HG02870 (cell line): ENCODE data around the gene OR14A16.
A peak's percentile ranks its signal among the peaks of the same experiment; 100 is the strongest.

Experiments used
- ATAC-seq: cut with Tn5 transposase; IDR thresholded peaks from one replicate; pipeline ENCODE4 v1.9.1; 2021; ENCODE audit warnings: mild to moderate bottlenecking, moderate library complexity; ENCODE audit not compliant: unreplicated experiment

OR14A16 gene

DNA sequence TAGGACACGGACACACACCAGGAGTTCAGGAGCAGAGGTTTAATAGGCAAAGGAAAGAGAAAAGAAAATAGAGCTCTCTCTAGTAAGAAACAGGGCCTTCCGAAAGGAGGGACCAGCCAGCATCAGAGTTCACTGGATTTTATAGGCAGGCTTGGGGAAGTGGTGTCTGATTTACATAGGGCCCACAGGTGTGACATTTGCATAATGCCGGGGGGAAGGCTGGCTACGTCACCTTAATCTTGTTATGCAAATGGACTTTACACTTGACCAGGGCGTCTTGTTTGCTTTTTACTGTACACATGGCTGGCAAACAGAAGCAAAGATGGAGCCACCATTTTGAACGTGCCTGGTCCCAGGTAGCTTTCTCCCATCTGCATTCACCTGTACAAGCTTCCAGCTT lies at the start of gene OR14A16:
Gene OR14A16 (minus strand): TSS at position 97 of the 400 bp plus-strand sequence. CDS start 8,390 bp downstream, outside the sequence.
- ATAC-seq = peak; percentile 53

DNA sequence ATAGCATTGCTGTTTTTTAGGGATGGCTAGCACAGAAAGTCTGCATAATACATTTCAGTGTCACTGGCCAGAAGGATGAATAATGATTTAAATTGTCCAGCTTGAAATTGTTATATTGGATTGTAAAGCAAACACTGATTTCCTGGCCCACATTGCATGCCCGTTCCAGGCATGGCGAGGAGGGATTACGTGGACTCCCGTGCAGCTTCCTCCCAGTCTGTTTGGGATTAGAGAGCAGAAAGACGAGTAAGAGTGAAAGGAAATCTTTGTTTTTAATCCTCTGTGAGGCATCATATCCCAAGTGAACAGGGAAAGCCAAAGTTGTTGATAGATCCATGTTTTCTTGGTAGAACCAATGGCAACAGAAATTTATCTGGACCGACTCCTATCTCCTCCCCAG lies 41.5 kb upstream of the OR14A16 start:
- ATAC-seq = no peak

- no peak for ATAC-seq
These were observed 40.7 kb upstream of the OR14A16 start for GRCh38 chr1:247864644-247865043.

DNA sequence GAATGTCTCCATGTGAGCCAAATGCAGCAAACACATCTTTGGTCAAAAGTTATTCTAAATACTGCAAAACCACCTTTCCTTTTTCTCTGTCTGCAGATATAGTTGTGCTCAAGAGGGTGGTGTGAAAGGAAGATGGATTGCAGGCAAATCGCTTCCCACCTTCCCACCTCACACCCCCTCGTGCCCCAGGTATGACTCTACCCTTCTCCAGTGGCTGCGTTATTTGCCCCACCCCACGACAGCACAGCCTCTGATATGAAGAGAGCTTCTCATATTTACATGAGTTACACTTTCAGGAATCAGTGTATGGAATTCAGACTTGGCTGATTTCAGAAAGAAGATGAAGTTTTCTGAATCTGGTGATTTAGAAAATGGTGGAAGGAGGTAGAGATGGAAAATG lies 38.8 kb upstream of the OR14A16 start:
- ATAC-seq = no peak

DNA sequence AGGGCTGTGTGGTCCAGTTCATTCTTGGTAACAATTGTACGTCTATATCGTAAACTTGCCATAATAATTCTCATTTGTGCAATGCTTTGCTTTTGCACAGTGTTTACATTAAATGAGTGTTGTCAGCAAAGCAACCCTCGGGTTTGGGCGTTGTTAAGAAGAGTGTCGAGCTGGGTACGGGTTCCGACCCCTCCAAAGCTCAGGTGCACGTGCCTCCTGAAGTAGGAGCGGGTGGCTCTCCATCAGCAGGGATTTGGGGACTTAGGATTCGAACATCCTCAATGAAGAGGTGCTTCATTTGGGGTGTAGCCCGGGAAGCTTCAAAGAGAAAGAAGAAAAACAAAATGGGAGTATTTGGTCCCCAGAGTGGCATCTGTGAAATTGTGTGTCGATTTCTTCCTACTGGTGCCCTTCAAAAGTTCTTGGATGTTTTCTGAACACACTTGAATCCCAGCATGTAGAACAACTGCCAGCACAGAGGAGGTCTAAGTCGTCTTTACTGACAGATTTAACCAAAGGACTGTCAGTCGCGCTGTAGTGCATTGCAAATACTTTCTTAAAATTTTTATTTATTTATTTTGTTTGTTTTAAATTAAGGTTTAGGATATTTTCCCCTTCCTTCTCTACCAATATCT lies 34.2 kb upstream of the OR14A16 start:
- ATAC-seq = no peak

- peak; percentile 38 for ATAC-seq
These were observed 33.4 kb upstream of the OR14A16 start, which contains the start of gene TRIM58 for GRCh38 chr1:247857069-247857984. TSS of gene TRIM58 (plus strand) at chr1:247857187. CDS start at chr1:247857247, 60 bp downstream.

DNA sequence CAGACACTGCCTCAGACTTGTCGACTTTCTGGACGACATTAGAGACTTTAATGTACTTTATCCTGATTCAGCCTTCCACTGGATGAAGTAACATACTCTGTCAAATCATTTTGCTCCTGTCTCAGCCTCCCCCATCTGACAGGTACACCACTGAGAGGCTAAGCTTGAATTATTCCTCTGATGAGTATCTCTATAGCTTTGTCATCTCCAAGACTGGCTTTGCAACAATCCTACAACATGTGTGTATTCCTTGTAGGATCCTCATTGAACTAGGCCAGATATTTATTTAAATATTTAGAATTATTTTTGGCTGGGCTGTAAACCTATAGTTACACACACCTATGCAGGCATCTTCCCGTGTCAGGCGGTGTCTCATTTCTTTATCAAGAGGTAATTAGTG lies 32.0 kb upstream of the OR14A16 start:
- ATAC-seq = no peak

- no peak for ATAC-seq
These were observed 31.1 kb upstream of the OR14A16 start for GRCh38 chr1:247854899-247855545.

GRCh38 chr1:247849616-247850015 lies 25.7 kb upstream of the OR14A16 start:
- ATAC-seq = no peak

- no peak for ATAC-seq
These were observed 24.4 kb upstream of the OR14A16 start for GRCh38 chr1:247848346-247848745.

- ATAC-seq = no peak
These were observed 21.7 kb upstream of the OR14A16 start for GRCh38 chr1:247845693-247846017.

GRCh38 chr1:247845011-247845692 lies 21.2 kb upstream of the OR14A16 start:
- no peak for ATAC-seq

GRCh38 chr1:247843411-247843810 lies 19.5 kb upstream of the OR14A16 start:
- no peak for ATAC-seq

DNA sequence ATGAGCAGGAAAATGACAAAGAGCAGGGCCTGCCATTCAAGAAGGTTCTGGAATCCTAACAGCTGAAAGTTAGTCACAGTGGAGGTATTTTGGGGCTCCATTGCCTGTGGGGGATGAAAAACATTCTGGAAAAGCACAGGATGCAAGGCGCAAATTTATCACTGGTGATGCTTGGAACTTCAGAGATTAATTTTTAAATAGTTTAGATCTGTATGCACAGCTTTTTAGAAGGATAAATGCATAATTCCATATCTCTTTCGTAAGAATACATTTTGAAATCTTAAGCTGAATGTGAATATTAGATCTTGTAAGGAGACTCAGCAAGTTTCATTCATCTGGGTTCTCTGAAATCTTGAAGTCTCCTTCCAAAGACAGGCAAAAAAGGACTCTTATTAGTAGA lies 17.9 kb upstream of the OR14A16 start, which contains the start of gene OR11L1:
Gene OR11L1 (minus strand): TSS at position 101 of the 400 bp plus-strand sequence. CDS start 0 bp downstream, at position 101.
- ATAC-seq = no peak

- ATAC-seq = no peak
These were observed 16.9 kb upstream of the OR14A16 start for GRCh38 chr1:247840818-247841217.

GRCh38 chr1:247833601-247834000 lies 9.7 kb upstream of the OR14A16 start:
- no peak for ATAC-seq

- ATAC-seq = no peak
These were observed 5.7 kb upstream of the OR14A16 start for GRCh38 chr1:247829656-247830055.

DNA sequence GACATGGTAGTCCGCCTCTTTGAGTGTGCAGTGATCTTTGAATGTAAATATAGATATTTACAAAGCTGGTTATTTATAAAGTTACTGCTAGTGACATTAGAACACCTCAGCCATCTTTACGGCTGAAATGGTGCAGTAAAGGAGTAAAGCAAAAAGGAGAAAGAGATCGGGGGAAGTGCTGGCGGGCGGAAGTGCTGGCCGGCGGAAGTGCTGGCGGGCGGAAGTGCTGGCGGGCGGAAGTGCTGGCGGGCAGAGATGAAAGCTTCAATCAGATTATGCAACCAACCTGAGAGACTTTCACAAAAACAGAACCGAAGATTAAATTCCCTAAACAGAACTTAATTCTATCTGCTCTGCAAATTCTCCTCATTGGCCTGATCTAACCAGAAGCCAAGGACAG lies 1.4 kb upstream of the OR14A16 start:
- no peak for ATAC-seq

DNA sequence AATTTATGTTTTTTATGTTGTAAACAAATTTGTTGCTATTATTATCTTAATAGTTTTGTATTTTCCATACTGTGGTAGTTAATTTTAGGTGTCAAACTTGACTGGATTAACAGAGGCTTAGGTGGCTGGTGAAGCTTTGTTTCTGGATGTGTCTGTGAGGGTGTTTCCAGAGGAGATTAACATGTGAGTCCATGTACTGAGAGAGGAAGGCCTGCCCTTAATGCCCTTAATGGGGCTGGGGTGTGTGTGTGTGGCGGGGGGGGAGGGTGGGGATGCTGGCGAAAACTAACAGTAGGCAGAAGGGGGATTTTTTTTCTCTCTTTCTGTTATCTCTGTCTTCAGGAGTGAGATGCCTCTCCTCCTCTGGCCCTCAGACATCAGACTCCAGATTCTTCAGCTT lies 1.9 kb downstream of the OR14A16 start:
- no peak for ATAC-seq

- ATAC-seq = no peak
These were observed 11.3 kb downstream of the OR14A16 start for GRCh38 chr1:247812637-247813036.

- ATAC-seq = no peak
These were observed 26.4 kb downstream of the OR14A16 start for GRCh38 chr1:247797518-247797917.
